PC-9 (cell line): Measurements from ENCODE around the gene TANC2. TPM values are rescaled to one million over a fixed set of nuclear protein-coding genes. Genes with fewer than 3 reads are reported as not detected.

ENCODE experiments used
- Bru-seq: library from RNA; stranded (reverse); fragments of 400-500 nt; gene quantifications from one replicate; lab custom pipeline; 2021; lab: Mats Ljungman, UMichigan
- BruChase-seq, 2 experiments: library from RNA; stranded (reverse); fragments of 400-500 nt; gene quantifications; one replicate each; lab custom pipeline; 2021; lab: Mats Ljungman, UMichigan
- BruUV-seq: library from RNA; stranded (reverse); fragments of 400-500 nt; replicated peaks from 2 replicates; lab custom pipeline; 2021; lab: Mats Ljungman, UMichigan
- CTCF ChIA-PET: fragments of 300-600 bp; sonication (Branson Sonifier 250); formaldehyde crosslinking; loops from one replicate; lab custom pipeline; 2022; ENCODE audit warnings: antibody characterized with exemption; lab: Charles Lee
- POLR2A ChIA-PET: fragments of 300-600 bp; sonication (Branson Sonifier 250); formaldehyde crosslinking; loops from one replicate; lab custom pipeline; 2022; ENCODE audit warnings: antibody characterized with exemption; ENCODE audit not compliant: unreplicated experiment; lab: Charles Lee
- DNase-seq, 2 experiments: peaks; one replicate each; pipeline versions ENCODE4 v3.0.0 to v3.0.0-alpha.2; 2015 to 2022; ENCODE audit warnings: mixed read lengths in 1 of 2
- H2AFZ ChIP-seq: fragments of 200-600 bp; sonication (generic); 2 replicates; pipeline ENCODE4 v1.8.1; 2017; ENCODE audit warnings: antibody characterized with exemption
- H3F3A ChIP-seq: fragments of 200-600 bp; sonication (generic); 2 replicates; pipeline ENCODE4 v1.8.1; 2017; ENCODE audit warnings: antibody characterized with exemption, mild to moderate bottlenecking, low read depth; ENCODE audit not compliant: insufficient read depth
- H3K27ac ChIP-seq: fragments of 200-600 bp; sonication (generic); 2 replicates; pipeline ENCODE4 v1.6.1; 2016; ENCODE audit warnings: mixed run types
- H3K27me3 ChIP-seq: fragments of 200-600 bp; sonication (generic); 2 replicates; pipeline ENCODE4 v1.6.1; 2016; ENCODE audit warnings: low read depth, mixed run types; ENCODE audit not compliant: insufficient read depth
- H3K36me3 ChIP-seq: fragments of 200-600 bp; sonication (generic); 2 replicates; pipeline ENCODE4 v1.6.1; 2016; ENCODE audit warnings: low read depth, mixed run types
- H3K4me1 ChIP-seq: fragments of 200-600 bp; sonication (generic); replicated peaks from 2 replicates; pipeline ENCODE4 v1.6.1; 2016; ENCODE audit warnings: mixed run types; ENCODE audit not compliant: insufficient read depth
- H3K4me2 ChIP-seq: fragments of 200-600 bp; sonication (generic); 2 replicates; pipeline ENCODE4 v1.6.1; 2017; ENCODE audit warnings: mixed run types
- H3K4me3 ChIP-seq: fragments of 200-600 bp; sonication (generic); 2 replicates; pipeline ENCODE4 v1.6.1; 2016; ENCODE audit warnings: mixed run types
- H3K79me2 ChIP-seq: fragments of 200-600 bp; sonication (generic); 2 replicates; pipeline ENCODE4 v1.6.1; 2017; ENCODE audit warnings: low read depth, mixed run types
- H3K9me2 ChIP-seq: fragments of 200-600 bp; sonication (generic); 2 replicates; pipeline ENCODE4 v1.8.1; 2017; ENCODE audit warnings: mild to moderate bottlenecking; ENCODE audit not compliant: insufficient read depth
- H3K9me3 ChIP-seq: fragments of 200-600 bp; sonication (generic); 2 replicates; pipeline ENCODE4 v1.8.1; 2016; ENCODE audit warnings: low read depth; ENCODE audit not compliant: insufficient read depth
- H4K20me1 ChIP-seq: fragments of 200-600 bp; sonication (generic); 2 replicates; pipeline ENCODE4 v1.8.1; 2017; ENCODE audit not compliant: insufficient read depth
- CTCF ChIP-seq: fragments of 200-600 bp; sonication (generic); conservative IDR thresholded peaks from 2 replicates; pipeline ENCODE4 v1.6.1; 2017; ENCODE audit warnings: mixed run types, antibody characterized with exemption, mild to moderate bottlenecking, moderate library complexity
- EZH2 ChIP-seq: fragments of 200-600 bp; sonication (generic); IDR thresholded peaks from 2 replicates; pipeline ENCODE4 v1.8.0; 2017; ENCODE audit warnings: antibody characterized with exemption, low read depth
- intact Hi-C: fragments of 100-400 bp; cut with micrococcal nuclease; formaldehyde crosslinking; loops from one replicate; pipeline ENCODE4 v1.10.0; 2022; ENCODE audit not compliant: unreplicated experiment
- long read RNA-seq: library from polyadenylated mRNA; stranded (forward); transcript quantifications from one replicate; pipeline ENCODE4 v2.0.0, GENCODE V29; 2022
- total RNA-seq: library from RNA; stranded (reverse); gene quantifications from 2 replicates; pipeline ENCODE4 v1.2.3, GENCODE V29; 2021

TANC2 gene
- total RNA-seq (95.8 and 122 TPM in 2 replicates), Bru-seq, nascent RNA (percentile 95 among the genes with signal in this experiment), BruChase-seq, experiment 1, labeled RNA remaining after a 2-hour chase (percentile 84 among the genes with signal in this experiment), BruChase-seq, experiment 2, labeled RNA remaining after a 6-hour chase (percentile 82 among the genes with signal in this experiment)
- long read RNA-seq, partial matches to known transcripts = 0 of 13 reads
- long read RNA-seq, other reads (novel, unspliced or antisense) = 13 of 13 reads

- no peaks in the 10 kb centered on the region for H3K9me3 ChIP-seq
- H3F3A ChIP-seq = peaks cover 29% of the 10 kb centered on the region; the same call in 1 of the 2 replicates
- ChIA-PET CTCF (no interaction called here), POLR2A (interaction anchor here (0.7 kb wide), 1 partner anchor 246 kb away, joined by 3 read pairs; no protein-coding TSS in a partner anchor)
- BruUV-seq = no TSS peak
- H3K9me2 ChIP-seq = no peaks in the 10 kb centered on the region
- DNase-seq = peak; percentile 63 to 75
- H4K20me1 ChIP-seq = peaks cover 19% of the 10 kb centered on the region
- H3K36me3 ChIP-seq = peaks cover 10% of the 10 kb centered on the region; the same call in 1 of the 2 replicates
- intact Hi-C loops = loop anchor here (5.0 kb wide), 1 partner anchor 189 kb away; no protein-coding TSS in a partner anchor
- H3K4me2 ChIP-seq = peak within 1 kb of the TSS; percentile 94
- peak within 1 kb of the TSS; percentile 60 for H3K27ac ChIP-seq
- no peak for TF ChIP-seq EZH2
- no peak for TF ChIP-seq CTCF
- H2AFZ ChIP-seq = peak within 1 kb of the TSS; percentile 85
- H3K79me2 ChIP-seq = peaks cover 44% of the 10 kb centered on the region
- H3K4me1 ChIP-seq = peaks cover 43% of the 10 kb centered on the region
- no peaks in the 10 kb centered on the region for H3K27me3 ChIP-seq
- H3K4me3 ChIP-seq = peak within 1 kb of the TSS; percentile 88
These were observed at the start of gene TANC2 for GRCh38 chr17:62965686-62966425. TANC2 (plus strand) TSS chr17:62966235; CDS start chr17:63009560, 43,325 bp downstream.

- ChIA-PET CTCF (interaction anchor here (0.6 kb wide), 1 partner anchor 15 kb away, joined by 7 read pairs; no protein-coding TSS in a partner anchor), POLR2A (no interaction called here)
- TF ChIP-seq CTCF (no peak), EZH2 (no peak)
- H3K27me3 ChIP-seq = no peaks in the 10 kb centered on the region
- H3K4me3 ChIP-seq = no peak overlapping the region
- H4K20me1 ChIP-seq = no peaks in the 10 kb centered on the region
- intact Hi-C loops = no loop called here
- no peaks in the 10 kb centered on the region for H3K79me2 ChIP-seq
- H3K9me2 ChIP-seq = no peaks in the 10 kb centered on the region
- H3K4me1 ChIP-seq = peaks cover 8% of the 10 kb centered on the region
- no peak overlapping the region for H3K27ac ChIP-seq
- H3F3A ChIP-seq = no peaks in the 10 kb centered on the region
- H3K9me3 ChIP-seq = peaks cover 11% of the 10 kb centered on the region; the same call in 1 of the 2 replicates
- no peaks in the 10 kb centered on the region for H3K36me3 ChIP-seq
- H3K4me2 ChIP-seq = no peak overlapping the region
- H2AFZ ChIP-seq = no peak overlapping the region
- BruUV-seq = no TSS peak
- DNase-seq = no peak
These were observed 49.1 kb upstream of the TANC2 start for GRCh38 chr17:62916684-62917571.
